Muscle layer of colon (tissue), 2 donors: Measurements from ENCODE around the gene PCDHA5.
"Not testable (repeated sequence)": the region's sequence is repeated elsewhere in the genome, so short reads cannot be mapped to it uniquely, and the experiment has no call there.

Experiments
- H3K27ac ChIP-seq: one replicate; pipeline ENCODE4 v1.7.0; 2013; ENCODE audit warnings: low read depth, mild to moderate bottlenecking, low read length, moderate library complexity
- H3K27me3 ChIP-seq, 2 donors: one replicate each; pipeline ENCODE4 v1.7.0; 2013; ENCODE audit warnings: low read length in 2 of 2, mild to moderate bottlenecking in 2 of 2; ENCODE audit not compliant: insufficient read depth in 2 of 2, control insufficient read depth in 1 of 2
- H3K36me3 ChIP-seq: one replicate; pipeline ENCODE4 v1.7.0; 2013; ENCODE audit warnings: mild to moderate bottlenecking, low read length; ENCODE audit not compliant: insufficient read depth
- H3K4me1 ChIP-seq: one replicate; pipeline ENCODE4 v1.7.0; 2013; ENCODE audit warnings: mild to moderate bottlenecking, low read length; ENCODE audit not compliant: insufficient read depth
- H3K4me3 ChIP-seq, 2 donors: one replicate each; pipeline ENCODE4 v1.7.0; 2013; ENCODE audit warnings: low read length in 2 of 2, low read depth in 1 of 2, mild to moderate bottlenecking in 1 of 2, moderate library complexity in 1 of 2
- H3K9ac ChIP-seq: one replicate; pipeline ENCODE4 v1.7.0; 2013; ENCODE audit warnings: low read length
- H3K9me3 ChIP-seq: one replicate; pipeline ENCODE4 v1.7.0; 2013; ENCODE audit warnings: mild to moderate bottlenecking, low read length
- donor health status: abdominal sarcoma.
- donor health status: Adenocarcinoma of cecum.

Gene PCDHA5

GRCh38 chr5:140828362-140828737 is 6.9 kb downstream of the PCDHA5 start:
- no peak overlapping the region for H3K9ac ChIP-seq
- no peaks in the 10 kb centered on the region for H3K27me3 ChIP-seq
- no peak overlapping the region for H3K27ac ChIP-seq
- H3K36me3 ChIP-seq = no peaks in the 10 kb centered on the region
- H3K4me1 ChIP-seq = no peaks in the 10 kb centered on the region
- H3K4me3 ChIP-seq = no peak overlapping the region
- peaks cover 6% of the 10 kb centered on the region for H3K9me3 ChIP-seq

GRCh38 chr5:140829511-140830501 is 8.4 kb downstream of the PCDHA5 start:
- H3K9ac ChIP-seq, H3K36me3 ChIP-seq, H3K27ac ChIP-seq, H3K4me1 ChIP-seq, H3K27me3 ChIP-seq, H3K4me3 ChIP-seq, H3K9me3 ChIP-seq: not testable (repeated sequence)

- H3K4me1 ChIP-seq = no peaks in the 10 kb centered on the region
- H3K27ac ChIP-seq = no peak within 1 kb of the TSS
- H3K9me3 ChIP-seq = peaks cover 9% of the 10 kb centered on the region
- H3K36me3 ChIP-seq = no peaks in the 10 kb centered on the region
- no peaks in the 10 kb centered on the region for H3K27me3 ChIP-seq
- H3K4me3 ChIP-seq = no peak within 1 kb of the TSS
- H3K9ac ChIP-seq = no peak within 1 kb of the TSS
Observed at GRCh38 chr5:140833993-140834392, 12.6 kb downstream of the PCDHA5 start, which contains the start of gene PCDHA7. Gene PCDHA7 (plus strand): TSS chr5:140834269. CDS start chr5:140834384, 115 bp downstream.

DNA sequence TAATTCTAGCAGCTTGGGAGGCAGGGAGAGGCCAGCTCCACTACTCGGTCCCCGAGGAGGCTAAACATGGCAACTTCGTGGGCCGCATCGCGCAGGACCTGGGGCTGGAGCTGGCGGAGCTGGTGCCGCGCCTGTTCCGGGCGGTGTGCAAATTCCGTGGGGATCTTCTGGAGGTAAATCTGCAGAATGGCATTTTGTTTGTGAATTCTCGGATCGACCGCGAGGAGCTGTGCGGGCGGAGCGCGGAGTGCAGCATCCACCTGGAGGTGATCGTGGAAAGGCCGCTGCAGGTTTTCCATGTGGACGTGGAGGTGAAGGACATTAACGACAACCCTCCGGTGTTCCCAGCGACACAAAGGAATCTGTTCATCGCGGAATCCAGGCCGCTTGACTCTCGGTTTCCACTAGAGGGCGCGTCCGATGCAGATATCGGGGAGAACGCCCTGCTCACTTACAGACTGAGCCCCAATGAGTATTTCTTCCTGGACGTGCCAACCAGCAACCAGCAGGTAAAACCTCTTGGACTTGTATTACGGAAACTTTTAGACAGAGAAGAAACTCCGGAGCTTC is 13.1 kb downstream of the PCDHA5 start:
- not testable (repeated sequence) for H3K9me3 ChIP-seq, H3K27me3 ChIP-seq

DNA sequence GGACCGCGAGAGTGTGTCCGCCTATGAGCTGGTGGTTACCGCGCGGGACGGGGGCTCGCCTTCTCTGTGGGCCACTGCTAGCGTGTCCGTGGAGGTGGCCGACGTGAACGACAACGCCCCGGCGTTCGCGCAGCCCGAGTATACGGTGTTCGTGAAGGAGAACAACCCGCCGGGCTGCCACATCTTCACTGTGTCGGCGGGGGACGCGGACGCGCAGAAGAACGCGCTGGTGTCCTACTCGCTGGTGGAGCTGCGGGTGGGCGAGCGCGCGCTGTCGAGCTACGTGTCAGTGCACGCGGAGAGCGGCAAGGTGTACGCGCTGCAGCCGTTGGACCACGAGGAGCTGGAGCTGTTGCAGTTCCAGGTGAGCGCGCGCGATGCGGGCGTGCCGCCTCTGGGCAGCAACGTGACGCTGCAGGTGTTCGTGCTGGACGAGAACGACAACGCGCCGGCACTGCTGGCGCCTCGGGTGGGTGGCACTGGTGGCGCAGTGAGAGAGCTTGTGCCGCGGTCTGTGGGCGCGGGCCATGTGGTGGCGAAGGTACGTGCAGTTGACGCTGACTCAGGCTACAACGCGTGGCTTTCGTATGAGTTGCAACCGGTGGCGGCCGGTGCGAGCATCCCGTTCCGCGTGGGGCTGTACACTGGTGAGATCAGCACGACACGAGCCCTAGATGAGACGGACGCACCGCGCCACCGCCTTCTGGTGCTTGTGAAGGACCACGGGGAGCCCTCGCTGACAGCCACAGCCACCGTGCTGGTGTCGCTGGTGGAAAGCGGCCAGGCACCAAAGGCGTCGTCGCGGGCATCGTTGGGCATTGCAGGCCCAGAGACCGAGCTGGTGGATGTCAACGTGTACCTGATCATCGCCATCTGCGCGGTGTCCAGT is 14.5 kb downstream of the PCDHA5 start:
- H3K27ac ChIP-seq = no peak overlapping the region
- H3K27me3 ChIP-seq = no peaks in the 10 kb centered on the region
- no peak overlapping the region for H3K9ac ChIP-seq
- H3K36me3 ChIP-seq = no peaks in the 10 kb centered on the region
- H3K9me3 ChIP-seq = peaks cover 9% of the 10 kb centered on the region
- H3K4me3 ChIP-seq = no peak overlapping the region
- H3K4me1 ChIP-seq = no peaks in the 10 kb centered on the region

More for the DNA sequence above, 13.1 kb downstream of the PCDHA5 start:
- H3K9ac ChIP-seq, H3K4me3 ChIP-seq, H3K36me3 ChIP-seq, H3K27ac ChIP-seq, H3K4me1 ChIP-seq: not testable (repeated sequence)

- Histone ChIP-seq H3K9ac (no peak within 1 kb of the TSS), H3K27me3 (no peaks in the 10 kb centered on the region), H3K9me3 (no peaks in the 10 kb centered on the region), H3K27ac (no peak within 1 kb of the TSS), H3K4me3 (no peak within 1 kb of the TSS), H3K36me3 (no peaks in the 10 kb centered on the region), H3K4me1 (no peaks in the 10 kb centered on the region)
Observed at GRCh38 chr5:140840978-140841962, 19.9 kb downstream of the PCDHA5 start, which contains the start of gene PCDHA8. Gene PCDHA8 (plus strand): TSS chr5:140841187. CDS start chr5:140841322, 135 bp downstream.

DNA sequence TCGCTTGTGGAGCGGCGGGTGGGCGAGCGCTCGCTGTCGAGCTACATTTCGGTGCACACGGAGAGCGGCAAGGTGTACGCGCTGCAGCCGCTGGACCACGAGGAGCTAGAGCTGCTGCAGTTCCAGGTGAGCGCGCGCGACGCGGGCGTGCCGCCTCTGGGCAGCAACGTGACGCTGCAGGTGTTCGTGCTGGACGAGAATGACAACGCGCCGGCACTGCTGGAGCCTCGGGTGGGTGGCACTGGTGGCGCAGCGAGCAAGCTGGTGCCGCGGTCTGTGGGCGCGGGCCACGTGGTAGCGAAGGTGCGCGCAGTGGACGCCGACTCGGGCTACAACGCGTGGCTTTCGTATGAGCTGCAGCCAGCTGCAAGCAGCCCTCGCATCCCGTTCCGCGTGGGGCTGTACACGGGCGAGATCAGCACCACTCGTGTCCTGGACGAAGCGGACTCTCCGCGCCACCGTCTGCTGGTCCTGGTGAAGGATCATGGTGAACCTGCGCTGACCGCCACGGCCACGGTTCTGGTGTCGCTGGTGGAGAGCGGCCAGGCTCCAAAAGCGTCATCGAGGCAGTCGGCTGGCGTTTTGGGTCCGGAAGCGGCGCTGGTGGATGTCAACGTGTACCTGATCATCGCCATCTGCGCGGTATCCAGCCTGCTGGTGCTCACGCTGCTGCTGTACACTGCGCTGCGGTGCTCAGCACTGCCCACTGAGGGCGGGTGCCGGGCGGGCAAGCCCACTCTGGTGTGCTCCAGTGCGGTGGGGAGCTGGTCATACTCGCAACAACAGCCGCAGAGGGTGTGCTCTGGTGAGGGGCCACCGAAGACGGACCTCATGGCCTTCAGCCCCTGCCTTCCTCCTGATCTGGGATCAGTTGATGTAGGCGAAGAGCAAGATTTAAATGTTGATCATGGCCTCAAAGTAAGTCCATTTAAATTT is 21.7 kb downstream of the PCDHA5 start:
- H3K4me1 ChIP-seq = no peaks in the 10 kb centered on the region
- no peaks in the 10 kb centered on the region for H3K9me3 ChIP-seq
- H3K27ac ChIP-seq = no peak overlapping the region
- no peaks in the 10 kb centered on the region for H3K27me3 ChIP-seq
- no peak overlapping the region for H3K9ac ChIP-seq
- no peak overlapping the region for H3K4me3 ChIP-seq
- H3K36me3 ChIP-seq = no peaks in the 10 kb centered on the region

- H3K27ac ChIP-seq, H3K4me3 ChIP-seq, H3K4me1 ChIP-seq, H3K9ac ChIP-seq, H3K9me3 ChIP-seq, H3K27me3 ChIP-seq, H3K36me3 ChIP-seq: not testable (repeated sequence)
Observed at GRCh38 chr5:140848139-140849102, 27.0 kb downstream of the PCDHA5 start, which contains the start of gene PCDHA9. Gene PCDHA9 (plus strand): TSS chr5:140848382. CDS start chr5:140848496, 114 bp downstream.
